Measurements from ENCODE around the gene GOLGB1.
"Not testable (repeated sequence)": the region's sequence is repeated elsewhere in the genome, so short reads cannot be mapped to it uniquely, and the experiment has no call there.

Gene GOLGB1

GRCh38 chr3:121690777-121691405, 58.6 kb downstream of the GOLGB1 start:
- Histone ChIP-seq H3K36me3 (replicated peaks; ENCODE audit: low read depth, low read length) (peaks cover 20% of the 10 kb centered on the region), H3K27ac (ENCODE audit: low read length) (peak overlapping the region; percentile 56), H3K4me2 (ENCODE audit: low read length) (peak overlapping the region; percentile 60), H3K79me2 (ENCODE audit: low read length) (no peaks in the 10 kb centered on the region), H3K9ac (ENCODE audit: low read length) (no peak overlapping the region), H2AFZ (ENCODE audit: low read depth, low read length) (no peak overlapping the region), H4K20me1 (ENCODE audit: insufficient read depth, low read length) (peaks cover 11% of the 10 kb centered on the region), H3K27me3 (ENCODE audit: low read depth, low read length) (no peaks in the 10 kb centered on the region), H3K9me3 (ENCODE audit: insufficient read depth, low read length) (no peaks in the 10 kb centered on the region), H3K4me1 (ENCODE audit: low read length) (peaks cover 23% of the 10 kb centered on the region), H3K4me3 (ENCODE audit: low read length) (0 out of 2 replicates have a peak overlapping the region, but pooled peaks have one; percentile 3)
- TF ChIP-seq CTCF (IDR thresholded peaks at IDR 0.05; ENCODE audit: low read depth, low read length), result no peak
- no peak for TF ChIP-seq EZH2phosphoT487 (IDR thresholded peaks at IDR 0.05; ENCODE audit: low read depth)

- not testable (repeated sequence) for H3K4me3 ChIP-seq (ENCODE audit: low read length); H3K9ac ChIP-seq (ENCODE audit: low read length); H3K79me2 ChIP-seq (ENCODE audit: low read length); H3K9me3 ChIP-seq (ENCODE audit: insufficient read depth, low read length); H2AFZ ChIP-seq (ENCODE audit: low read depth, low read length); H3K4me2 ChIP-seq (ENCODE audit: low read length); H3K27ac ChIP-seq (ENCODE audit: low read length); H3K27me3 ChIP-seq (ENCODE audit: low read depth, low read length)
- Histone ChIP-seq H4K20me1 (ENCODE audit: insufficient read depth, low read length) (peaks cover 11% of the 10 kb centered on the region), H3K4me1 (ENCODE audit: low read length) (peaks cover 20% of the 10 kb centered on the region), H3K36me3 (replicated peaks; ENCODE audit: low read depth, low read length) (peaks cover 34% of the 10 kb centered on the region)
These were observed 60.8 kb downstream of the GOLGB1 start for GRCh38 chr3:121688747-121689146.

- H3K36me3 ChIP-seq (replicated peaks; ENCODE audit: low read depth, low read length), result peaks cover 38% of the 10 kb centered on the region
- TF ChIP-seq EZH2phosphoT487 (IDR thresholded peaks at IDR 0.05; ENCODE audit: low read depth) (no peak), CTCF (IDR thresholded peaks at IDR 0.05; ENCODE audit: low read depth, low read length) (no peak)
- H3K4me3 ChIP-seq (ENCODE audit: low read length), result no peak overlapping the region
- H4K20me1 ChIP-seq (ENCODE audit: insufficient read depth, low read length), result no peaks in the 10 kb centered on the region; the same call in 1 of the 2 replicates
- no peak overlapping the region for H3K9ac ChIP-seq (ENCODE audit: low read length)
- no peak overlapping the region for H3K27ac ChIP-seq (ENCODE audit: low read length)
- H3K27me3 ChIP-seq (ENCODE audit: low read depth, low read length), result no peaks in the 10 kb centered on the region
- no peak overlapping the region for H3K4me2 ChIP-seq (ENCODE audit: low read length)
- H3K4me1 ChIP-seq (ENCODE audit: low read length), result no peaks in the 10 kb centered on the region
- peaks cover 6% of the 10 kb centered on the region; the same call in 1 of the 2 replicates for H3K9me3 ChIP-seq (ENCODE audit: insufficient read depth, low read length)
- H3K79me2 ChIP-seq (ENCODE audit: low read length), result no peaks in the 10 kb centered on the region
- no peak overlapping the region for H2AFZ ChIP-seq (ENCODE audit: low read depth, low read length)
These were observed 67.7 kb downstream of the GOLGB1 start for GRCh38 chr3:121681792-121682191.

GRCh38 chr3:121677141-121677540, 72.4 kb downstream of the GOLGB1 start:
- Histone ChIP-seq H4K20me1 (ENCODE audit: insufficient read depth, low read length) (no peaks in the 10 kb centered on the region), H3K79me2 (ENCODE audit: low read length) (no peaks in the 10 kb centered on the region), H3K9me3 (ENCODE audit: insufficient read depth, low read length) (no peaks in the 10 kb centered on the region), H3K4me2 (ENCODE audit: low read length) (no peak overlapping the region), H3K27ac (ENCODE audit: low read length) (no peak overlapping the region), H3K4me3 (ENCODE audit: low read length) (no peak overlapping the region), H3K9ac (ENCODE audit: low read length) (no peak overlapping the region), H3K27me3 (ENCODE audit: low read depth, low read length) (no peaks in the 10 kb centered on the region), H2AFZ (ENCODE audit: low read depth, low read length) (no peak overlapping the region), H3K4me1 (ENCODE audit: low read length) (no peaks in the 10 kb centered on the region), H3K36me3 (replicated peaks; ENCODE audit: low read depth, low read length) (peaks cover 38% of the 10 kb centered on the region)
- TF ChIP-seq CTCF (IDR thresholded peaks at IDR 0.05; ENCODE audit: low read depth, low read length) (no peak), EZH2phosphoT487 (IDR thresholded peaks at IDR 0.05; ENCODE audit: low read depth) (no peak)
